Fibroblast of skin of right biceps (primary cell): ENCODE results near the gene TCF7L1.
A peak's percentile ranks its signal among the peaks of the same experiment; 100 is the strongest.

Experiments
- DNase-seq: peaks from one replicate; pipeline ENCODE4 v3.0.0-alpha.2; 2013

The TCF7L1 gene

DNA sequence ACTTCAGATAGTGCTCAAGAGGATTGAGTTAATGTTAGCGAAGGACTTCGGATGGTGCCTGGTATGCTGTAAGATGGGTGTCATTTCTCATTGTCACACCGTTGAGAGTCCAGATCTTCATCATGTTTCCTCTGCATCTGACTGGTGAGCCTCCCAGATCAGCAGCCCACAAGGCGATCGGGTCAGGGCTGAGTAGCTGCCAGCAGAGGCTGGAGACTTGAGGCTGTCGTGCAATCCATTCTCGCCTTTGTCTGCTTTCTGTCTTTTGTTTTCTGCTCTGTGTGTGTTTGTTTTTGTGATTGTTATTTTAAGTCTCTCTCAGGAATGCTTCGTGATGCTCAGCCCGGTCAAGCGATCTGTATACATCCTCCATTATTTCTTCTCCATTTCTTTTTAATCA, 98.8 kb downstream of the TCF7L1 start:
- DNase-seq: no peak

DNA sequence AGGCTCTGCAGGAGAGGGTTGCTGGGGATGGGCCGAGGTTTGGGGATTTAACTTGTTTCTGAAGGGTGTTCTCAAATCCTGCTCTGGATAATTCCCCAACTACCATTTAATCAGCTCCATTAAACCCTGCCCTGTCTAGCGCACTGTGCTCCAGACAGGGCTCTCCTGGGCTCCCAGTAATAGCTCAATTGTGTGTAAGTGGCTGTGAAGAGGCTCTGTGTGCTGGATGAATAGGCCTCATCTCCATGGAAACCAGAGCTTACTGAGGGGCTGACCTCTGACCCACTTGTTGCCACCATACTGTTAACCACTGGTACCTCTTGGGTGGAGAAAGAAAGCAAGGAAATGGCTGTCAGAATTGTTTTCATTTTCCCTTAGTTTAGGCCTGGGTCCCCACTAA, 101.7 kb downstream of the TCF7L1 start:
- DNase-seq: no peak

DNA sequence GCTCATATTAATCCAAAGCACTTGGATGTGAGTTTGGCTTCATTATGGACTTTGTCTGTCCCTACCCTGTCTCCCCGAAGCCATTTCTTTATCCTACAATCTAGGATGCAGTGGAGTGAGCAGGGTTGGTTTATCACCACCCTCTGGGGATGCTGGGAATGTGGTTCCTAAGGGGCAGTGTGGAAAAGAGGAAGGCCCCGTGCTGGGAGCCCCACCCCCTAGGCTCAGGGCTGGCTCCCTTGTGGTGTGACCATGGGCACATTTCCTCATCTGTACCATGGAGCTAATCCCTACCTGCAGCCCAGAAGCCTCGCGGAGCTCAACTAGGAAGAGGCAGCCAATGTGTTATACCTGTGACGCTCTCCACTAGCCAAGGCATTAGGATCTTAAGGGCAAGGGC, 102.1 kb downstream of the TCF7L1 start:
- no peak for DNase-seq

DNA sequence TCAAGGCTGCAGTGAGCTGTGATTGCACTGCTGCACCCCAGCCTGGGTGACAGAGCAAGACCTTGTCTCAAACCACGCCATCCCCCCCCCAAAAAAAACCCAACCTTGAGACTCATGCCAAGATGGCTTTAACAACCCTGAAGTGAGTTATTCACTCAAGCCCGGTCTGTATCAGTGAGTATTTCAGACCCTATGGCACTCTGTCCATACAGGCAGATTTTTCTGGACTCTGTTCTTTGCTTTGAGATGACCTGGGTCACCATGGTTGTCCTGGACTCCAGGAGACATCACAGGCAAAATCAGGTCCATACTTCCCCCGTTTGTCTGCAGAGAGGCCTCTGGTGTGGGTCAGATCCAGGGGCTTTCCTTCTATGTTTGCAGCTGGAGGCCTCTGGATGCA, 102.9 kb downstream of the TCF7L1 start:
- no peak for DNase-seq

DNA sequence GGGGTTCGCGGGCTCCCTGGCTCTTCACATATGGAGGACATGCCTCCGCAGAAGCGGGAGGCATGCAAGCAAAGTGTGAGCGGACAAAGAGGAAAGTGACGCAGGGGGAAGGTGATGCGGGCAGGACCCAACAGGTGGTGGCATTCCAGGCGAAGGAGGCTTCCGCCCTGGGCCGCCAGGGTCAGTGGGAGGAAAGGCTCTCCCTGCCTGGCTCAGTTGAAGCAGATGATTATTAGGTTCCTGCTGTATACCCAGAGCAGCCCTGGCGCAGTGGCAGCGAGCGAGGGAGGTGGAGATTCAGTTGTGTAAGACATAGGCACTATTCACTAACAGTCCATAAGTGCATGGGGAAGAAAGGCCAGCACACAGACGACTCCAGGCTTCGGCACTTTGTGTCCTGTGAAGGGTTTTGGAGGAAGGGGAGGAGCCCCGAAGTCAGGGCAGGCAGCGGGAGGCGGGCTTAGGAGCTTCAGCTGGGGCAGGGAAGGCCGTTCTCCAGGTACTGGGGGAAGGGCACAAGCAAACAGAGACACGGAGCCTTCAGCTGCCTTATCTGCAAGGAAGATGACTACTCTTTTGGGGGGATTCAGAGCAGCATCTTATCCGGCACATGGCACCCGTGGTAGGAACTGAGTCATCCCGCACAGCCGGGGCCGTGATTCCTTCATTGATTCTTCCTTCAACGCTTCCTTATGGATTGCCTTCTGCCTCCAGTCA, 104.8 kb downstream of the TCF7L1 start:
- DNase-seq: no peak

DNA sequence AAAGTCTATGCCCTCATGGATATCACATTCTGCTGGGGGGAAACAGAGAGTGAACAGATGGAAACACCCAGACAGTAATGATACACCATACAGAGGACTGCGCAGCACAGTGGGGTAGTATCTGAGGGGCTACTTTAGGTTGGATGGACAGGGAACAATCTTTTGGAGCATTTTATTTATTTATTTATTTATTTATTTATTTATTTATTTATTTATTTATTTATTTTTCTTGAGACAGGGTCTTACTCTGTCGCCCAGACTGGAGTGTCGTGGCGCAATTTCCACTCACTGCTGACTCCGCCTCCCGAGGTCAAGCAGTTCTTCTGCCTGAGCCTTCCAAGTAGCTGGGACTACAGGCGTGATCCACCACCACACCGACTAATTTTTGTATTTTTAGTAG, 105.4 kb downstream of the TCF7L1 start:
- DNase-seq: no peak

DNA sequence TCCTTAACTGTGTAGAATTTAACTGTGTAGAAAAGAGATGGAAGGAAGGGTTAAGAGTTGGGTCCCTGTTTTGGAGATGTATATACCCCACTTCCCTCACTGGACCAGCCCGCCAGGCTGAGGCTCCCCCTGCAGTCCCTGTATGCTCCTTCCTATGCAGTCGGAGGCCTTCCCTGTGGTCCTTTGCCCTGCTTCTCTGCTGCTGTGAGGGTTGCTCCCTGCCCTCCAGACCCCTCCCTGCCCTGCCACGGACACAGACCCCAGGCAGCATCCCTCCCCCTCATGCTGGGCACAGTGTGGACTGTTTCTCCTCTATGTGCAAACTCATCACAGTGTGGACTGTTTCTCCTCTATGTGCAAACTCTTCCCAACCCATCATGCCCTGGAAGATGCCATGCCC, 105.9 kb downstream of the TCF7L1 start:
- no peak for DNase-seq

DNA sequence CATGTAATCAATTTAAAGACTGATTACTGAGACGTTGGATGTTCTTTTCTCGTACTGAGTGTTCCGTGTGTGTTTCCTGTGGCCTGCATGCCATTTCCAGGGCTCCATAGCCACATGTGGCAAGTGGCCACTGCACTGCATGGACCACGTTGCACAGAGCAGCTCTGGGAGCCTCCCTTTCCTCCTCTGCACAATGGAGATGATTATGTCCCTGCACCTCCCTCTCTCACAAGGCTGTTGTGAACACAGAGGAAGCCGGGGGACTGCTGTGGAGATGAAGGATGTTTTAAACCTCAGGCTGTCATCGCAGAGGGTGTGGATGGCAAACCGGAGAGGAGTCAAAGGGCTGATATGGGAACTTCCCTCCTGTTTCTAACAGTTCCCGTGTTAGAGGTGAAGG, 106.9 kb downstream of the TCF7L1 start:
- no peak for DNase-seq

DNA sequence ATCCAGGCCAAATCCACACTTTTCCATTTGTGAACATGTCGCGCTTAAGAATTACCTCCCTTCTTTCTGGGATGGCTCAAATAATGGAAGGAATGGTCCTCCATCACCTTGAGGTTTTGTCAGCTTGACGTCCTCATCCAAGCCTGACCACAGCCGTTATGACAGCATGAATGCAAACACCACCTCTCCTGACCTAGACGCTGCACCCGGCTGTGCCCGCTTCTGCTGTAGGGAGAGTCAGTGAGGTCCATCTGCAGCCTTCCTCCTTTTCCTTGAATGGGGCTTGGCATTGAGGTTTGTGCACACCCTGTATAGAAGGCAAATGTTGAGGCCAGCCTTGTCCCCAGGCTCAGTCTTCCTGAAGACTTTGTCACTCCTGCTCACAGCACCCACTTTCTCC, 109.1 kb downstream of the TCF7L1 start:
- no peak for DNase-seq

DNA sequence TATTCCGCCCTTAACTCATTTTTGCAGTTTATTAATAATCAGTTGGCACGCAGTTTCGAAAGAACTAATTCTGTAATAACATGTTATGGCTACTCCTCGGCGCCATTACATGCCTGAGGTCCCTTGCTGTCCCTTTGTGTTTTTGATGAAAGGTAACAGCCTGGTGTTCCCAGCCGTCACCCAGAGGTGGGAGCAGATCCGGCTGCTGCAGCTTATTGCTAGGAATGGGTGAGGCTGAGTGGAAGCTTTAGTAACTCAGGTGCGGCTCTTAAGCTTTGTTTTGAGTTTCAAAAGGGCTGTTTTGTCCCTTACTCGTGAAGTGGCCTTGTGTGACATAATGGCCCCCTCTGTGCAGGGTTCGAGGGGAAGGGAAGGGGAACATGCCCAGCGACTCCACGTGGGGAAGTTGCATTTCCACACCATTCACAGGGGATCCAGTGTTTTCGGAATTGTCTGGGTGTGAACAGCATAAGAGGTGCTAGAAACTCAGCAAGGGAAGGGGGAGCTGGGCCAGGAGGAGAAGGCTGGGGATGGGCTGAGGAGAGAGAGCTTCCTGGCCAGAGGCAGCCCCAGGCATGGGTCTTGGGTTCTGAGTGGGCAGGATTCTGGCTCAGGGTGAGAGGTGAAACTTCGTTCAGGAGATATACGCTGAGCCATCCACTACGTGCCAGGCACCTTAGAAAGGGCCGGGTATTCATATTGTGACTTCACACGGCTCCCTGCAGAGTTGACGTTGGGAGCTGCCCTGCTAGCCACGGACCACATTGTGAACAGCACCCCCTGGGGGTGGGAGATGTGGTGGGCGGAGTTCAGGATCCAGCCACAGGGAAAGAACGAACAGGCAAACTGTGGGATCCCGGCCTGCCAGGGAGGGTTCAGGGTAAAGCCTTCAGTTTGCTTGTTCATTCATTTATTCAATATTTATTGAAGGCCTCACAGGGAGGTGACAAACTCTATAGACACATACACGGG, 110.2 kb downstream of the TCF7L1 start:
- no peak for DNase-seq

DNA sequence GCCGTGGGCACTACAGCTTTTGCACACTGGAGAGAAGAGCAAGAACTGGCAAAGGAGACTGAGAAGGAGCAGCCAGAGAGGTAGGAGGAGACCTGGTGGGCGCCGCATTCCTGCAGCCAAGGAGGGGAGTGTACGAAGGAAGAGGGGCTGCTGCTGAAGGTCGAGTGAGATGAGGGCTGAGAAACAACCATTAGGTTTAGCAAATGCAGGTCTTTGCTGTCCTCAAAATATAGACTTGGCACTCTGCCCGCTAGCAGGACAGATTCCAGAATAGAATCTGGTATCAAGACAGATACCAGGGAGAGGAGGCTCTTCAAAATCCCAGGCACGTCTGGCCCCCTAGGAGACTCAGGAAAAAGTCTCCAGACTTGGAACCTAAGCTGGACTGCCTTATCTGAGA, 111.6 kb downstream of the TCF7L1 start:
- no peak for DNase-seq

DNA sequence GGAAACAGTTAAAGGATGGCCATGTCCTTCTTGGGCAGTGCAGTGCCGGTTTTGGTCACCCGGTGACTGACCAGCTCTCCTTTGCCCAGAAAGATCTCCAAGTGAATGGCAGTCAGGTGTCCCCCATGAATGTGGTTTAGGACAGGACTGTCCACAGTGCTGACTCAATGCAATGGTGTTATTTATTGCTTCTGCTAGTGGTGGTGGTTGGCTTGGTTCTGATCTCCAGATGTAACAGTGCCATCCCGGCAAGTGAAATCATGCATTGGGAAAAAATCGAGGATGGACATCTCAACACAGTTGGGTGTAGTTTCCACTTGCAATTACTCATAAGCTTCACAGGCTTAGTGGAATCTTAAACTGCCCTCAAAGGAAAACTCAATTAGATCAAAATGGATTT, 112.7 kb downstream of the TCF7L1 start:
- DNase-seq: peak; percentile 42

DNA sequence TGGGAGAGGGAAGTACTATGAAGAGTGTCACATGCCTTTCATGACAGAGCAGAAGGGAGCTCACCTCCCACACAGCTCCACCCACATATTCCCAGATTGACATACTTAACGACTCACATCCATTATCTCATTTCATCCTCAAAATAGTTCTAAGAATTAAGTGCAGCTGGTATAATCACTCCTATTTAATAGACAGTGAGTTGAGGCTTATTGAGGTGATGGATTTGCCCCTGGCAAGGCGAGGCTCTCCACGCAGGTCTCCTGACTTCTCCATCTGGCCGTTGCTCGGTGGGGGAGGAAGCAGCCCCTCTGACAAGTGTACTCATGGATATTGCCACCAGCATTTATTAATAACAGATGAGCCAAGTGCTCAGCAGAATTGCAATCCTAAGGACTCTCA, 113.2 kb downstream of the TCF7L1 start:
- DNase-seq: peak; percentile 46

DNA sequence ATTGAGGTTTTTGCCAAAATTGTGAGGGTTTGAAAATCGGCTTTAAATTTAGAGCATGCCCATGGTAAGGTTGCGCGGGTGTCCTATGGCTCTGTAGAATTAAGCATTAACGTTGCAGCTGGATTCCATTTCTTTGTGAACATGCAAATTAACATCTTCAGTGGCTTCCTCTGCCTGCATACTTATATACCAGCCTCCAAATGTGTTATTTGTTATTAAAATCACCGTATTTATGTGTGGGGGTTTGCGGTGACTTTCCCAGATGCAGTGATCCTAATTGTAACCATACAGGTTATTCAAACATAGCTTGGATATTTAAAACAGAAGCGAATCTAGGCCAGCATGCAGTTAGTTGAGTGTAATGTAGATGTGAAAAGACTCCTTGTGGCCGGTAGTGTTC, 114.4 kb downstream of the TCF7L1 start:
- peak; percentile 36 for DNase-seq

DNA sequence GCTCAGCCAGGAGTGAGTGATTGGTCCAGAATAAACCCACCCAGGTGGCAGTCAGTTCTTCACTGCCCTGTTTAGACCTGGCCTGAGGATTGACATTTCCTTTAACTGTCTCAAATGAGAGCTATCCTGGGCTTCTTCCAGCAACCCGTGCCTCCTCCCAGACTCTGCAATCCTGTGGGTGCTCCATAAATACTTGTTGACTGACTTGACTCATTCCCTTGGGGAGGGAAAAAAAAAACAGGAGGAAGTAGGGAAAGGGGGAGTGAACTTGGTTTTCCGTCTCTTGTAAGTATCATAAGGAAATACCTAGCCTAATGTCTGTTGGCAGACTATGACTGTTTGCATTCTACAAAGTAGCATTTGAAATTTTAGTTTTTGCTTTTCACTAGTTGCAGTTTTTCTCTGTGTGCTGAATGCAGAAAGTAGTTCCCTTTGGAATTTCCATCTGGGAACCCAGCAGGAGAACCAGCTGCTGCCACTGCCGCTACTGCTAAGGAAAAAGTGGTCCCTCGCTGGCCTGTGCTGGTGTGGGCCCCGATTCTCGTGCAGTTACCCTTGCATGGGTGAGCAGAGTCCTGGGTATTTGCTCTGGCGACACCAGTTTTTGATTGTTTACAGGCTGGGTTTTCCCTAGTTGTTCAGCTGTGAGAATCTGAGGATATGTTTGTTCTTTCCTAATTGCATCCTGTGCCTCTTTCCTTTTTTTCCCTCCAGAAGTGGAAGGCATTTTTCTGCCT, 115.7 kb downstream of the TCF7L1 start:
- DNase-seq: peak; percentile 99

DNA sequence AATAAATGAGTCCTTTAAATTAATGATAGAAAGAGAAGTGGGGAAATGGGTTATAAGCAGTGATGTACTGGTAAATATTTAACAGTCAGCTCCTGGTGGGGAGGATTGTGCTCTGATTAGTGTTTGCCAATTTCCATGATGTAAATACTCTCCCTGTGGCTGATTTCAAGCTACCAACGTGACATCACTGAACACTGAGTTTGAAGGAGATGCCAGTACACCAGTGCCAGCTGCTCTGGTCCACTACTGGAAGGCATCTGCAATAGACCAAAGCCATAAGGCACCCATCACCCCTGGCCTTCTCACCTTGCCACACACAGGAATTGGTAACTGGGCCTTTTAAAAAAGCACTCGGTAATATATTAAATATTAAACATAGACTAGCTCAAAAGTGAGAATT, 116.9 kb downstream of the TCF7L1 start:
- DNase-seq: no peak

DNA sequence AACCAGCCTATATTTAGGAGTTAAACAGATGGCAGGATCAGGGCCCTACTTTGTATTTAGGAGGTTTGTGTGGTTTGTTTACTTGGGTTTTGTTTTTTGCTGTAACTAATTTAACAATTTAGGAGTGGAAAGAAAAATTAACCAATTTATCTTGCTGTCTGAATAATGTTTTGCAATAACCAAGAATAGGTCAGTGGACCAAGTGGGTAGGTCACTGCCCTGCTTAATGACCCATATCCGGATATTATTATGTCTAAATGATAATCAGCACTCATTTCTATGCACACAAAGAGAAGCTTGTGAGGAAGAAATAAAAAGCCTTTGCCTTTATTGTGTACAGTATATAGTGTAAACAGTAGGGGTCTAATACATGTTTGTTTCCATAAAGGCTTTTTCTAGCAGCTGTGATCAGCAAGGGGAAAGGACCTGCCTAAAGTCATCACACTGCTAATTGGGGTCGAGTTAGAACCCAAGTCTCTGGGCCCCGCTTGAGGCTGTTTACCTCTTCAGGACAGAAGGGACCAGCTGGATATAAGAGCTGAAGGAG, 118.0 kb downstream of the TCF7L1 start:
- no peak for DNase-seq

DNA sequence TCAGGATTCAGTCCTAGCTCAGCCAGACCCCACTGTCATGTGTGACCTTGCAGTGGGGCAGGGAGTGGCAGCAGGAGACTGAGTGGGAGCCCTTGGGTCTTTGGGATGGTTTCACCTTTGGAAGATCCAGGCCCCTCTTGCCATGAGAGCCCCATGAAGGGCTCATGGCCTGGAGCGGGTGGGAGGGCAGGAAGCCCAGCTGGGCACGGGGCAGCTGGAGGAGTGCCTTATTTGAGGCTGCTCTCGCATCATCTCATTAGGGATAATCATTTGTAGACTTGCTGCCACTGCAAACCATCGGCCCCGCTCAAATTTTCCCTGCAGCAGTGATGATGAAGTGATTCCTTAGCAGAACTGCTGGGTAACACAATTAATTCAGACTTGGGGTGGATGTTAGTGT, 120.7 kb downstream of the TCF7L1 start:
- no peak for DNase-seq

DNA sequence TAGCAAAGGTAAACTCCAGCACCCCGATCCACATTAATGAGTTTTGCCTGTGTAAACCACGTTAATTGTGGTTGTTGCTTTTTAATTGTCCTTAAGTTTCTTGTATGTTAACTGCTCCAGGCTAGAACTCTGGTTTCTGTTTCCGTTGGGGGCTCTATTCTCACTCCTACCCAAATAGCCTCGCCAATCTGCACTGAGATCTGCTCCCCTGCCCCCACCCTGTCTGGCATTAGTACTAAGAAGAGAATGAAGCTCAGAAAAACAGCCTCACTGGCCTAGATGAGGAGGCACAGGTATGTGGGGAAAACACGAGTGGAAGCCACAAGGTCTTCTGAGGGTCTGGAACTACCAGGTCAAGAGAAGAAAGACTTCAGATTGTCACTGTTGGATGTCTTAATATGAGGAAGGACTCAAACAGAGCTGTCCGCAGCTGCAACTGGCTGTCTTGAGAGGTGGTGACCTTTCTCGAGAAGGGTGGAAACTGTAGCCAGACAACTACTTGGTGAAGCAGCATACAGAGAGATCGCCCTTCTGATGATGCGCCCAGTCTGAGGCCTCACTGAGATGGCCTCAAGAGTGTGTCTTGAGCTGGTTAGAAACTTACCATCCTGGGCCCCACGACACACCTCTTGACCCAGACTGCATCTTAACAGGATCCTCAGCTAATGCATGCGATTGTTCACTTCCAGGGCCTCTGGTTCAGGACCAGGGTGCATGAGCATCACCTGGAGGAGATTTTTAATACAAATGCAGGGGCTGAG, 121.5 kb downstream of the TCF7L1 start:
- no peak for DNase-seq

DNA sequence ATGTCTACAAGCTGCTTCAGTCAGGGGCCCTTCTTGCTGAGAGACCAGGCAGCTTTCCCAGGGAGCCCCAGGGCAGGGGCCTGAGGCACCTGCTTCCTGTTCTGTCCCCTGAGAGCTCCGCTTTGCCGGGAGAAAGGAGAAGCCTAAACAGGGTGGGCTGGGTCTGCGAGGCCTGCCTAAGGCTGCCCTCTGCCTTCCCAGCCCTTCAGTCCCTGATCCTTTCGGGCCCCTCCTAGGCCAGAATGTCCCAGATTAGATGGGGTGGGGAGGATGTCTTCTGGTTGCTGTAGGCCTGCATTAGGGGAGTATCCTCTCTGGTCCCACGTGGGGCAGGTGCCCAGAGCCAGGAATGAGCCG, 122.2 kb downstream of the TCF7L1 start:
- DNase-seq: no peak

DNA sequence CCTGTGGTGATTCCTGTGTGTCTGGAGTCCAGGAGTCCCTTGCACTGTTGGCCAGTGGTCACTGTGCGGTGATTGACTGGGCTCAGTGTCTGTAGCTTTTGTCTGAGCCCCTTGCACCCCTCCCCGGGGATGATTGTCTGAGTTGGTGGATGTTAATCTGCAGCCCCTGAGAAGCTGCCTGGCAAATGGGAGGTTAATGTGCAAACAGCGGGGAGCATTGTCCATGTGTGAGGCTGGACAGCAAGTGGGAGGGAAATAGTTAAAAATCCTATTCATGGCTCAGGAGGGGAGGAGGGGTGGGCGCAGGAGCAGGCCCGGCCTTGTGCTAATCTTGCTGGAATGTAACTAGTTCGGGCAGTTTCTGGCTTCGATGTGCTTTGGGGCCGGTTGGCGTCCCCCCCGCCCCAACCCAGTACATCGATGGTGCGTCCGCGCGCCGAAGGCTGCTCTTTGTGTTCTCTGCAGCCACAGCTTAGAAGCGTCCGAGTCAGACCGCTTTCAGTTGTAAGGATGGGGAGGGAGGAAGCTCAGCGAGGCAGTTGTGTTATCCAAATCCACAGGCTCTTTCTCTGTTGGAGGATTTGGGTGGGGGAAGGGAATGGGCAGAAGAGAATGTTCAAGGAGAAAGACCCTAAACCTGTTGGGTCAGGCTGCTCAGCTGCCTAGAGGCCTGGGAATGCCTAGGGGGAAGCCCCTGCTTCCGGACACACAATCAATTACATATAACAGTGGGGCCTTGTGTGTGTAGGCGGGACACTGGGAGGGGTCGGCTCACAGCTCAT, 122.8 kb downstream of the TCF7L1 start:
- peak; percentile 89 for DNase-seq
